GM12873 (cell line): ENCODE results near the gene AIFM3.

ENCODE experiments used
- TF ChIP-seq, protein P1 (sequence below): IDR thresholded peaks from 2 replicates; pipeline ENCODE4 v1.5.1; 2012; ENCODE audit warnings: low read depth, mild to moderate bottlenecking, moderate library complexity, low read length, control low read depth; ENCODE audit not compliant: insufficient read depth; ENCODE audit errors: missing control alignments

The AIFM3 gene

GRCh38 chr22:20978419-20978818, 11.4 kb downstream of the AIFM3 start:
- TF ChIP-seq, protein P1, sequence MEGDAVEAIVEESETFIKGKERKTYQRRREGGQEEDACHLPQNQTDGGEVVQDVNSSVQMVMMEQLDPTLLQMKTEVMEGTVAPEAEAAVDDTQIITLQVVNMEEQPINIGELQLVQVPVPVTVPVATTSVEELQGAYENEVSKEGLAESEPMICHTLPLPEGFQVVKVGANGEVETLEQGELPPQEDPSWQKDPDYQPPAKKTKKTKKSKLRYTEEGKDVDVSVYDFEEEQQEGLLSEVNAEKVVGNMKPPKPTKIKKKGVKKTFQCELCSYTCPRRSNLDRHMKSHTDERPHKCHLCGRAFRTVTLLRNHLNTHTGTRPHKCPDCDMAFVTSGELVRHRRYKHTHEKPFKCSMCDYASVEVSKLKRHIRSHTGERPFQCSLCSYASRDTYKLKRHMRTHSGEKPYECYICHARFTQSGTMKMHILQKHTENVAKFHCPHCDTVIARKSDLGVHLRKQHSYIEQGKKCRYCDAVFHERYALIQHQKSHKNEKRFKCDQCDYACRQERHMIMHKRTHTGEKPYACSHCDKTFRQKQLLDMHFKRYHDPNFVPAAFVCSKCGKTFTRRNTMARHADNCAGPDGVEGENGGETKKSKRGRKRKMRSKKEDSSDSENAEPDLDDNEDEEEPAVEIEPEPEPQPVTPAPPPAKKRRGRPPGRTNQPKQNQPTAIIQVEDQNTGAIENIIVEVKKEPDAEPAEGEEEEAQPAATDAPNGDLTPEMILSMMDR, result no peak

DNA sequence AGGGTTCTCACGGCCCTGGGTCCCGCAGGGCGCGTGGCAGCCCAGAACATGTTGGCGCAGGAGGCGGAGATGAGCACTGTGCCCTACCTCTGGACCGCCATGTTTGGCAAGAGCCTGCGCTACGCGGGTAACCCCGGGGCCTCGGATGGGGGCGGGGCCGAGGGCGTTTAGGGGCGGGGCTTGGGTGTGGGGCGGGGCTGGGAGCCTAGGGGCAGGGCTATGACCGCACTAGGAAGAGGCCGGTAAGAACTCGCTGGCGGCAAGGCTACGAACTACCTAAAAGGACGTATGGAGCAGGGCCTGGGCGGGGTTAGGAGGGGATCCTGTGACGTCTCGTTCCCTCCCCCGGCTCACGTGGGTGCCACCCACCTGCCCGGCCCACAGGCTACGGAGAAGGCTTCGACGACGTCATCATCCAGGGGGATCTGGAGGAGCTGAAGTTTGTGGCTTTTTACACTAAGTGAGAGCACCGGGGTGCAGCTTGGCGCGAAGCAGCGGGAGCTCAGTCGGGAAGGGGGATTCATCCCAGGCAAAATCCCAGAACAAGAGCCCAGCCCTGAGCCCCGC, 12.3 kb downstream of the AIFM3 start:
- TF ChIP-seq, protein P1, result no peak

DNA sequence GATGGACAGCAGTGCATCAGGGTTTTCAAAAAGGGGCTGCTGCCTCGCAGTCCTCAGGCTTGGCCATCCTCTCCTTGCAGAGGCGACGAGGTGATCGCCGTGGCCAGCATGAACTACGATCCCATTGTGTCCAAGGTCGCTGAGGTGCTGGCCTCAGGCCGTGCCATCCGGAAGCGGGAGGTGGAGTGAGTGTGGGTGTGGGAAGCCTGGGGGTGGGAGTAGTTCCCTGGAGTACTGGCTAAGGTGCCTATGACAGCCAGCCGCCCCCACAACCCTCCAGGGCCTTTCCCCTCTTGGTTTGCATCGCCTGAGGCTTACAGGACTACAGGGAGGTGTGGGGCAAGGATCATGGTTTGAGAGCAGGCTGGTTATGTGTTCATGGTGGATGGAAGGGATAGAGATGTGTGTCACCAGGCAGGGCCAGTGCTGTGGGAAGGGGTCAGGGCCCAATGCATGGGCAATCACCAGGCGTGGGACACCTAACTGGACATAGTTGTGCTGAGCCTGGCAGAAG, 12.9 kb downstream of the AIFM3 start:
- TF ChIP-seq, protein P1, result no peak

DNA sequence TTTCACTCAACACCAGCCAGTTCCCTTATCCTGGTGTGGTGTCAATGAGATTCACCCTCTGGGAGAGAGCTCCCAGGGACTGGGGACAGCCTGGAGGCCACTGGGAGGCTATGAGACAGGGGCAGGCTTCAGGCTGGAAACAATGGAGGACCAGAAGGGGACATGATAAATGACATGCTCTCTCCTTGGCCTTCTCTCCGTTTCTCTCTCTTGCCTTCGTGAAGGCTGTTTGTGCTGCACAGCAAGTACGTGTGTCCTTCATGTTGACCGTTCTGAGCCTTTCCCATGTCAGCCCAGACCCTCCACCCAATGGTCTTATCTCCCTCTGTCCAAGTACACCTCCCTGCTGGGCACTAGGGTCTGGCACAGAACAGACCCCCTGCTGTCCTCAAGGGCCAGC, 13.5 kb downstream of the AIFM3 start:
- TF ChIP-seq, protein P1, result no peak

GRCh38 chr22:20980938-20981722, 14.1 kb downstream of the AIFM3 start:
- TF ChIP-seq, protein P1, result no peak

- TF ChIP-seq, protein P1, result peak; percentile 55
These were observed 14.9 kb downstream of the AIFM3 start, which contains the start of gene LZTR1 for GRCh38 chr22:20981787-20982562. LZTR1 (plus strand) TSS chr22:20982297; CDS start chr22:20982372, 75 bp downstream.

DNA sequence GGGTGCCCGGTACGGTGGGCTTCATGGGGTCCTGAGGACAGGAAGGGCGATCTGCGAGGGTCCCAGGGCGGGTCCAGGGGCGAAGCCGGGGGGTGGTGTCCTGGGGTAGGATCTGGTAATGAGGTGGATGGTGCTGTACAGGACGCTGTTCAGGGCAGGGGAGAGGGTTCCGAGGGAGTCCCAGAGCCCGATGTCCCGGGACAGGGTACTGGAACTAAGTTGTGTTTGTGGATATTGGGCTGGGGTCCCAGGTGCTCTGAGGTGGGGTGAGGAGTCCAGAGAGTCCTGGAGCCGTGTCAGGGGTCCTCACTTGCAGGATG, 15.5 kb downstream of the AIFM3 start:
- TF ChIP-seq, protein P1, result no peak
